OCI-LY1 (cell line): ENCODE data around the gene C9orf50.

Experiments used
- EZH2 ChIP-seq: fragments of 200-600 bp; sonication (generic), shearing (Covaris generic); IDR thresholded peaks from 2 replicates; pipeline ENCODE4 v1.8.0; 2017; ENCODE audit warnings: borderline replicate concordance, mixed run types, mild to moderate bottlenecking, antibody characterized with exemption, low read length, moderate library complexity, mixed read lengths
- TF ChIP-seq, protein P1 (sequence below): fragments of 200-600 bp; sonication (generic), shearing (Covaris generic); IDR thresholded peaks from 2 replicates; pipeline ENCODE4 v1.5.1; 2017; ENCODE audit warnings: mild to moderate bottlenecking, antibody characterized with exemption, low read length, moderate library complexity, mixed read lengths

DNA sequence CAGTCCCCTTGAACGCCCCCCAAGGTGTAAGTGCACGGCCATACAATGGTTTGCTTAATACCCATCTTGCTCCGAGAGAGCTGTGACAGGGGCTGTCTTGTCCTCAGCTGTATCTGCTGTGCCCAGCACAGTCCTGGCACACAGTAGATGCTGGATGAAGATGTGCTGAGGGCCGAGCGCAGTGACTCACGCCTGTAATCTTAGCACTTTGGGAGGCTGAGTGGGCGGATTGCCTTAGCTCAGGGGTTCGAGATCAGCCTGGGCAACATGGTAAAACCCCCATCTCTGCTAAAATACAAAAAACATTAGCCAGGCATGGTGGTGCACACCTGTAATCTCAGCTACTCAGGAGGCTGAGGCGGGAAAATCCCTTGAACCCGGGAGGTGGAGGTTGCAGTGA is 53.6 kb downstream of the C9orf50 start:
- TF ChIP-seq, protein P1, sequence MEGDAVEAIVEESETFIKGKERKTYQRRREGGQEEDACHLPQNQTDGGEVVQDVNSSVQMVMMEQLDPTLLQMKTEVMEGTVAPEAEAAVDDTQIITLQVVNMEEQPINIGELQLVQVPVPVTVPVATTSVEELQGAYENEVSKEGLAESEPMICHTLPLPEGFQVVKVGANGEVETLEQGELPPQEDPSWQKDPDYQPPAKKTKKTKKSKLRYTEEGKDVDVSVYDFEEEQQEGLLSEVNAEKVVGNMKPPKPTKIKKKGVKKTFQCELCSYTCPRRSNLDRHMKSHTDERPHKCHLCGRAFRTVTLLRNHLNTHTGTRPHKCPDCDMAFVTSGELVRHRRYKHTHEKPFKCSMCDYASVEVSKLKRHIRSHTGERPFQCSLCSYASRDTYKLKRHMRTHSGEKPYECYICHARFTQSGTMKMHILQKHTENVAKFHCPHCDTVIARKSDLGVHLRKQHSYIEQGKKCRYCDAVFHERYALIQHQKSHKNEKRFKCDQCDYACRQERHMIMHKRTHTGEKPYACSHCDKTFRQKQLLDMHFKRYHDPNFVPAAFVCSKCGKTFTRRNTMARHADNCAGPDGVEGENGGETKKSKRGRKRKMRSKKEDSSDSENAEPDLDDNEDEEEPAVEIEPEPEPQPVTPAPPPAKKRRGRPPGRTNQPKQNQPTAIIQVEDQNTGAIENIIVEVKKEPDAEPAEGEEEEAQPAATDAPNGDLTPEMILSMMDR = no peak
- TF ChIP-seq EZH2 = no peak
